Measurements from ENCODE around the gene PIH1D2. TPM values are rescaled to one million over a fixed set of nuclear protein-coding genes. Genes with fewer than 3 reads are reported as not detected.

Gene PIH1D2
- total and polyA plus RNA-seq, 9 of the 15 experiments (the other 6 are each of a cell fraction or from before 2014, with no cell fraction given) = 1.5 to 5.4 (median 3.0) TPM

DNA sequence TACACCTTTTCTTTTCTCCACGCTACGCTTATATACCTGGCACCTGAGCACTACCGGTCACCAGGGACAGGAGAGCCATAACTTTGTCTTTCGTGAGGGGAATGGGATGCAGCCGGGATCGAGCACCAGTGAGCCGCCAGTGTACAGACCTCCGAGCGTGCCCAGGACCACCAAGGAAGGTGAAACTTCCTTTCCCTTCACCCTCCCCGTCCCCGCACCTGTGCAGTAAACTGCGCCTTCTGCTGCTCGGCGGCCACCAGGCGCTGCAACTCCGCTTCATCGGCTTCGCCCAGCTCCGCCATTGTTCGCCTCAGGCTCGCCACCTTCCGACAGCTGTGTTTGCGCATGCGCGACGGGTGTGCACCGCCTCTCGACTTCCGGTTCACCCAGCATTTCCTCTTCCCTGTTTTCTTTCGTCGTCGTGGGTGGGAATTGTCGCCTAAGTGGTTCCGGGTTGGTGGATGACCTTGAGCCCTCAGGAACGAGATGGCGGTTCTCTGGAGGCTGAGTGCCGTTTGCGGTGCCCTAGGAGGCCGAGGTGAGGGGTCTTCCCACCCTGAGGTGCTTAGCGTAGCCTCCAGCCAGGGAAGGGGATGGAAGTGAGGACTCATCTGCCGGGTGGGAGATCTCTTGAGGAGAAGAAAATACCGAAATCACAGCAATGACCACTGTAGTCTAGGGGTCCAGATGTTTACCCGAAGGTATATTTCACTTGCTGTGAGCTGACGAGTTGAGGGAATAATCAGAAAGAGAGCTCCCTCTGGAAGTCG lies 12.8 kb upstream of the PIH1D2 start, which contains the start of the genes SDHD and TIMM8B (continued):
- TF ChIP-seq TOE1 (IDR thresholded peaks at IDR 0.05; ENCODE audit: borderline replicate concordance) (0 out of 2 replicates have a peak, but pooled peaks have one; percentile 23), TOE1 (CRISPR knock-in tag; IDR thresholded peaks at IDR 0.05; ENCODE audit: borderline replicate concordance, low read depth) (no peak), KAT8 (IDR thresholded peaks at IDR 0.05; ENCODE audit: low read depth) (peak; percentile 66; the same call in 1 of the 2 replicates), KAT2B (IDR thresholded peaks at IDR 0.05; ENCODE audit: low read depth, low read length) (no peak), NFIX (CRISPR knock-in tag; IDR thresholded peaks at IDR 0.05; ENCODE audit: low read depth) (no peak), GTF2A2 (tag; IDR thresholded peaks at IDR 0.05) (no peak), ZBTB12 (CRISPR knock-in tag; IDR thresholded peaks at IDR 0.05) (no peak), SMAD3 (CRISPR knock-in tag; conservative IDR thresholded peaks at IDR 0.05) (no peak), XRCC5 (IDR thresholded peaks at IDR 0.05; ENCODE audit: low read depth, low read length) (no peak)
- TF ChIP-seq, protein P1, sequence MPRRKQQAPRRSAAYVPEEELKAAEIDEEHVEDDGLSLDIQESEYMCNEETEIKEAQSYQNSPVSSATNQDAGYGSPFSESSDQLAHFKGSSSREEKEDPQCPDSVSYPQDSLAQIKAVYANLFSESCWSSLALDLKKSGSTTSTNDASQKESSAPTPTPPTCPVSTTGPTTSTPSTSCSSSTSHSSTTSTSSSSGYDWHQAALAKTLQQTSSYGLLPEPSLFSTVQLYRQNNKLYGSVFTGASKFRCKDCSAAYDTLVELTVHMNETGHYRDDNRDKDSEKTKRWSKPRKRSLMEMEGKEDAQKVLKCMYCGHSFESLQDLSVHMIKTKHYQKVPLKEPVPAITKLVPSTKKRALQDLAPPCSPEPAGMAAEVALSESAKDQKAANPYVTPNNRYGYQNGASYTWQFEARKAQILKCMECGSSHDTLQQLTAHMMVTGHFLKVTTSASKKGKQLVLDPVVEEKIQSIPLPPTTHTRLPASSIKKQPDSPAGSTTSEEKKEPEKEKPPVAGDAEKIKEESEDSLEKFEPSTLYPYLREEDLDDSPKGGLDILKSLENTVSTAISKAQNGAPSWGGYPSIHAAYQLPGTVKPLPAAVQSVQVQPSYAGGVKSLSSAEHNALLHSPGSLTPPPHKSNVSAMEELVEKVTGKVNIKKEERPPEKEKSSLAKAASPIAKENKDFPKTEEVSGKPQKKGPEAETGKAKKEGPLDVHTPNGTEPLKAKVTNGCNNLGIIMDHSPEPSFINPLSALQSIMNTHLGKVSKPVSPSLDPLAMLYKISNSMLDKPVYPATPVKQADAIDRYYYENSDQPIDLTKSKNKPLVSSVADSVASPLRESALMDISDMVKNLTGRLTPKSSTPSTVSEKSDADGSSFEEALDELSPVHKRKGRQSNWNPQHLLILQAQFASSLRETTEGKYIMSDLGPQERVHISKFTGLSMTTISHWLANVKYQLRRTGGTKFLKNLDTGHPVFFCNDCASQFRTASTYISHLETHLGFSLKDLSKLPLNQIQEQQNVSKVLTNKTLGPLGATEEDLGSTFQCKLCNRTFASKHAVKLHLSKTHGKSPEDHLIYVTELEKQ (CRISPR knock-in tag; IDR thresholded peaks at IDR 0.05) = no peak
